ENCODE results near the gene LAMA2. TPM values are rescaled to one million over a fixed set of nuclear protein-coding genes. Genes with fewer than 3 reads are reported as not detected.

LAMA2 gene
- total and polyA plus RNA-seq, 2 of the 8 experiments (the other 6 are each of a cell fraction or from before 2014, with no cell fraction given): 1.3 to 3.8 TPM

DNA sequence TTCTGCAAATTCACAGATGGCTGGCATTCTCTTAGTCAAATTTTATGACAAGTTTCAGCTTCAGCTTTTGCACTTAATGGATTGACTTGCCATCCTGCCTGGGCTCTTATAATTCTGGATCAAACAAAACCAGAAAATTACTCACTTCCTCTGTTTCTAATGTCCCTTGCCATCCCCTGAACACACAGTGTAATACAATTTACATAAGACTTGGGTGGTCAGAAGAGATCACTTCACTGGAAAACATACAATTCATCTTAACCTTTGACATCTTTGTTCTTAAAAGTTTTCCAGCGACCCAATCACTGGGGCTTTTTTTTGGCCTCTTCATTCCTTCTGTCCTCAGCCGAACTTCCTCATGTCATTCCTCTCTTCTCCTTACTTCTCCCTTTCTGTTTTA lies 628.0 kb downstream of the LAMA2 start (continued):
- TF ChIP-seq, protein P1, sequence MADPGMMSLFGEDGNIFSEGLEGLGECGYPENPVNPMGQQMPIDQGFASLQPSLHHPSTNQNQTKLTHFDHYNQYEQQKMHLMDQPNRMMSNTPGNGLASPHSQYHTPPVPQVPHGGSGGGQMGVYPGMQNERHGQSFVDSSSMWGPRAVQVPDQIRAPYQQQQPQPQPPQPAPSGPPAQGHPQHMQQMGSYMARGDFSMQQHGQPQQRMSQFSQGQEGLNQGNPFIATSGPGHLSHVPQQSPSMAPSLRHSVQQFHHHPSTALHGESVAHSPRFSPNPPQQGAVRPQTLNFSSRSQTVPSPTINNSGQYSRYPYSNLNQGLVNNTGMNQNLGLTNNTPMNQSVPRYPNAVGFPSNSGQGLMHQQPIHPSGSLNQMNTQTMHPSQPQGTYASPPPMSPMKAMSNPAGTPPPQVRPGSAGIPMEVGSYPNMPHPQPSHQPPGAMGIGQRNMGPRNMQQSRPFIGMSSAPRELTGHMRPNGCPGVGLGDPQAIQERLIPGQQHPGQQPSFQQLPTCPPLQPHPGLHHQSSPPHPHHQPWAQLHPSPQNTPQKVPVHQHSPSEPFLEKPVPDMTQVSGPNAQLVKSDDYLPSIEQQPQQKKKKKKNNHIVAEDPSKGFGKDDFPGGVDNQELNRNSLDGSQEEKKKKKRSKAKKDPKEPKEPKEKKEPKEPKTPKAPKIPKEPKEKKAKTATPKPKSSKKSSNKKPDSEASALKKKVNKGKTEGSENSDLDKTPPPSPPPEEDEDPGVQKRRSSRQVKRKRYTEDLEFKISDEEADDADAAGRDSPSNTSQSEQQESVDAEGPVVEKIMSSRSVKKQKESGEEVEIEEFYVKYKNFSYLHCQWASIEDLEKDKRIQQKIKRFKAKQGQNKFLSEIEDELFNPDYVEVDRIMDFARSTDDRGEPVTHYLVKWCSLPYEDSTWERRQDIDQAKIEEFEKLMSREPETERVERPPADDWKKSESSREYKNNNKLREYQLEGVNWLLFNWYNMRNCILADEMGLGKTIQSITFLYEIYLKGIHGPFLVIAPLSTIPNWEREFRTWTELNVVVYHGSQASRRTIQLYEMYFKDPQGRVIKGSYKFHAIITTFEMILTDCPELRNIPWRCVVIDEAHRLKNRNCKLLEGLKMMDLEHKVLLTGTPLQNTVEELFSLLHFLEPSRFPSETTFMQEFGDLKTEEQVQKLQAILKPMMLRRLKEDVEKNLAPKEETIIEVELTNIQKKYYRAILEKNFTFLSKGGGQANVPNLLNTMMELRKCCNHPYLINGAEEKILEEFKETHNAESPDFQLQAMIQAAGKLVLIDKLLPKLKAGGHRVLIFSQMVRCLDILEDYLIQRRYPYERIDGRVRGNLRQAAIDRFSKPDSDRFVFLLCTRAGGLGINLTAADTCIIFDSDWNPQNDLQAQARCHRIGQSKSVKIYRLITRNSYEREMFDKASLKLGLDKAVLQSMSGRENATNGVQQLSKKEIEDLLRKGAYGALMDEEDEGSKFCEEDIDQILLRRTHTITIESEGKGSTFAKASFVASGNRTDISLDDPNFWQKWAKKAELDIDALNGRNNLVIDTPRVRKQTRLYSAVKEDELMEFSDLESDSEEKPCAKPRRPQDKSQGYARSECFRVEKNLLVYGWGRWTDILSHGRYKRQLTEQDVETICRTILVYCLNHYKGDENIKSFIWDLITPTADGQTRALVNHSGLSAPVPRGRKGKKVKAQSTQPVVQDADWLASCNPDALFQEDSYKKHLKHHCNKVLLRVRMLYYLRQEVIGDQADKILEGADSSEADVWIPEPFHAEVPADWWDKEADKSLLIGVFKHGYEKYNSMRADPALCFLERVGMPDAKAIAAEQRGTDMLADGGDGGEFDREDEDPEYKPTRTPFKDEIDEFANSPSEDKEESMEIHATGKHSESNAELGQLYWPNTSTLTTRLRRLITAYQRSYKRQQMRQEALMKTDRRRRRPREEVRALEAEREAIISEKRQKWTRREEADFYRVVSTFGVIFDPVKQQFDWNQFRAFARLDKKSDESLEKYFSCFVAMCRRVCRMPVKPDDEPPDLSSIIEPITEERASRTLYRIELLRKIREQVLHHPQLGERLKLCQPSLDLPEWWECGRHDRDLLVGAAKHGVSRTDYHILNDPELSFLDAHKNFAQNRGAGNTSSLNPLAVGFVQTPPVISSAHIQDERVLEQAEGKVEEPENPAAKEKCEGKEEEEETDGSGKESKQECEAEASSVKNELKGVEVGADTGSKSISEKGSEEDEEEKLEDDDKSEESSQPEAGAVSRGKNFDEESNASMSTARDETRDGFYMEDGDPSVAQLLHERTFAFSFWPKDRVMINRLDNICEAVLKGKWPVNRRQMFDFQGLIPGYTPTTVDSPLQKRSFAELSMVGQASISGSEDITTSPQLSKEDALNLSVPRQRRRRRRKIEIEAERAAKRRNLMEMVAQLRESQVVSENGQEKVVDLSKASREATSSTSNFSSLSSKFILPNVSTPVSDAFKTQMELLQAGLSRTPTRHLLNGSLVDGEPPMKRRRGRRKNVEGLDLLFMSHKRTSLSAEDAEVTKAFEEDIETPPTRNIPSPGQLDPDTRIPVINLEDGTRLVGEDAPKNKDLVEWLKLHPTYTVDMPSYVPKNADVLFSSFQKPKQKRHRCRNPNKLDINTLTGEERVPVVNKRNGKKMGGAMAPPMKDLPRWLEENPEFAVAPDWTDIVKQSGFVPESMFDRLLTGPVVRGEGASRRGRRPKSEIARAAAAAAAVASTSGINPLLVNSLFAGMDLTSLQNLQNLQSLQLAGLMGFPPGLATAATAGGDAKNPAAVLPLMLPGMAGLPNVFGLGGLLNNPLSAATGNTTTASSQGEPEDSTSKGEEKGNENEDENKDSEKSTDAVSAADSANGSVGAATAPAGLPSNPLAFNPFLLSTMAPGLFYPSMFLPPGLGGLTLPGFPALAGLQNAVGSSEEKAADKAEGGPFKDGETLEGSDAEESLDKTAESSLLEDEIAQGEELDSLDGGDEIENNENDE (IDR thresholded peaks at IDR 0.05; ENCODE audit: insufficient replicate concordance, low read length): no peak
- TF ChIP-seq MAFK (IDR thresholded peaks at IDR 0.05; ENCODE audit: low read depth, low read length): no peak
- no peak for TF ChIP-seq FOSL1 (IDR thresholded peaks at IDR 0.05; ENCODE audit: insufficient read depth, low read depth, low read length)
- TF ChIP-seq RBBP5 (IDR thresholded peaks at IDR 0.05; ENCODE audit: borderline replicate concordance, low read depth, low read length): no peak
- no peak for TF ChIP-seq BCL11A (IDR thresholded peaks at IDR 0.05; ENCODE audit: low read depth in 2 of 2, low read length in 2 of 2)
- no peak for TF ChIP-seq SP4 (IDR thresholded peaks at IDR 0.05; ENCODE audit: low read length)
- TF ChIP-seq HDAC6 (IDR thresholded peaks at IDR 0.05; ENCODE audit: low read depth, low read length): no peak
- TF ChIP-seq EGR1 (IDR thresholded peaks at IDR 0.05; ENCODE audit: borderline replicate concordance, low read depth, low read length): no peak
- no peak for TF ChIP-seq CBX8 (IDR thresholded peaks at IDR 0.05; ENCODE audit: borderline replicate concordance, low read depth, low read length)
- no peak for TF ChIP-seq TEAD4 (IDR thresholded peaks at IDR 0.05; ENCODE audit: low read depth, low read length)
